NB4 (cell line): Measurements from ENCODE around the gene PIP5K1B.
A peak's percentile ranks its signal among the peaks of the same experiment; 100 is the strongest.

Experiments
- DNase-seq: peaks from one replicate; pipeline ENCODE4 v3.0.0; 2010; ENCODE audit warnings: low read depth
- H3K4me3 ChIP-seq: one replicate; pipeline ENCODE4 v1.5.1; 2011; ENCODE audit warnings: mild to moderate bottlenecking, low read depth, low read length, moderate library complexity
- CTCF ChIP-seq: IDR thresholded peaks from one replicate; pipeline ENCODE4 v1.5.1; 2012; ENCODE audit warnings: low read depth, low read length
- MAX ChIP-seq: IDR thresholded peaks from 2 replicates; pipeline ENCODE4 v1.6.1; 2011; ENCODE audit warnings: low read depth, low read length
- MYC ChIP-seq: IDR thresholded peaks from 2 replicates; pipeline ENCODE4 v1.6.1; 2011; ENCODE audit warnings: low read depth, low read length
- POLR2A ChIP-seq: IDR thresholded peaks from 2 replicates; pipeline ENCODE4 v1.6.1; 2011; ENCODE audit warnings: mild to moderate bottlenecking; ENCODE audit not compliant: insufficient read length; ENCODE audit errors: extremely low read depth

PIP5K1B gene

GRCh38 chr9:68949271-68950000, 244.4 kb downstream of the PIP5K1B start:
- DNase-seq = no peak
- no peak overlapping the region for H3K4me3 ChIP-seq
- TF ChIP-seq MAX (no peak), MYC (no peak), CTCF (no peak), POLR2A (no peak)

- DNase-seq = no peak
- TF ChIP-seq MAX (no peak), MYC (no peak), POLR2A (no peak), CTCF (no peak)
- no peak overlapping the region for H3K4me3 ChIP-seq
Measured at GRCh38 chr9:68950188-68950587, 245.1 kb downstream of the PIP5K1B start.

GRCh38 chr9:68950689-68951088, 245.6 kb downstream of the PIP5K1B start:
- TF ChIP-seq MAX = no peak
- TF ChIP-seq POLR2A = no peak
- no peak for TF ChIP-seq CTCF
- DNase-seq = no peak
- no peak overlapping the region for H3K4me3 ChIP-seq

- H3K4me3 ChIP-seq = no peak overlapping the region
- TF ChIP-seq CTCF (no peak), POLR2A (no peak), MYC (no peak), MAX (no peak)
Measured at GRCh38 chr9:68951879-68952659, 247.0 kb downstream of the PIP5K1B start.

GRCh38 chr9:68953771-68954170, 248.7 kb downstream of the PIP5K1B start:
- no peak for TF ChIP-seq CTCF
- TF ChIP-seq MAX = no peak
- no peak for TF ChIP-seq MYC
- TF ChIP-seq POLR2A = no peak
- DNase-seq = no peak
- no peak overlapping the region for H3K4me3 ChIP-seq

More at GRCh38 chr9:68951879-68952659, 247.0 kb downstream of the PIP5K1B start:
- DNase-seq = peak; percentile 8
